ENCODE results near the gene UBASH3B.

Gene UBASH3B

DNA sequence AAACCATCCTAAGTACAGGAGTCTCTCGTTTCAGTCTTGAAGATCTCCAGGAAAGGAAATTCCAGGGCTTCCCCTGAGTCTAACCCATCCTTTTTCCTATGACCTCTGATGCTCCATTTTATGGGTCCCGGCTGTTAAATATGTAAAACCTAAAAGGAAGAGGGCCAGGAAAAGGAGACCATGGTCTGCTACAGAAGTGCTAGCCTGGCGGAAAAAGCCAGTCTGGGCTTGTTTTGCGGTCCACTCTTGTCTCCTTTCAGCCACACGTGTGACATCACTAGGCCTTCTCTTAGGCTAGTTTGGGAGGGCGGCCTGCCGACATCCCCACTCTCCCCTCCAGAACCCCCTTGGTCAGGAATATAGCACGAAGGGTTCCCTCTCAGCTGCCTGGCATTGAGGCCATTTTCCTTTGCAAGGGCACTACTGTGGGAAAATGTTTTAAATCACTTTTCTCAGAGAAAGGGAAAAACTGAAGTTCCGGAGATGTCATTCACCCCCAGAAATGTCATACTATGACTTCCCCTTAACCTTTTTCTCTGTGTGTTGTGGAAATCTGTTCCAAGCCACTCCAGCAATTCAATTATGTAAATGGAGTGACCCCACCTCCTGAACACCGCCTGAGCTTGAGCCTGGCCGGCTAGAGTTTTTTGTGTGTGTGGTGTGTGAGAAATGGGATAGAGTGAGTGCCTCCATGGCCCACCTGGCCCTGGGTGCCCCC lies 86.9 kb downstream of the UBASH3B start:
- DNase-seq (ENCODE audit: low spot score) = no peak
- in situ Hi-C loops (cut with MboI; ENCODE audit: low pct_unique_long_range_greater_than_20kb, low sequenced_read_pairs, unreplicated experiment) = no loop called here
- TF ChIP-seq, protein P1, sequence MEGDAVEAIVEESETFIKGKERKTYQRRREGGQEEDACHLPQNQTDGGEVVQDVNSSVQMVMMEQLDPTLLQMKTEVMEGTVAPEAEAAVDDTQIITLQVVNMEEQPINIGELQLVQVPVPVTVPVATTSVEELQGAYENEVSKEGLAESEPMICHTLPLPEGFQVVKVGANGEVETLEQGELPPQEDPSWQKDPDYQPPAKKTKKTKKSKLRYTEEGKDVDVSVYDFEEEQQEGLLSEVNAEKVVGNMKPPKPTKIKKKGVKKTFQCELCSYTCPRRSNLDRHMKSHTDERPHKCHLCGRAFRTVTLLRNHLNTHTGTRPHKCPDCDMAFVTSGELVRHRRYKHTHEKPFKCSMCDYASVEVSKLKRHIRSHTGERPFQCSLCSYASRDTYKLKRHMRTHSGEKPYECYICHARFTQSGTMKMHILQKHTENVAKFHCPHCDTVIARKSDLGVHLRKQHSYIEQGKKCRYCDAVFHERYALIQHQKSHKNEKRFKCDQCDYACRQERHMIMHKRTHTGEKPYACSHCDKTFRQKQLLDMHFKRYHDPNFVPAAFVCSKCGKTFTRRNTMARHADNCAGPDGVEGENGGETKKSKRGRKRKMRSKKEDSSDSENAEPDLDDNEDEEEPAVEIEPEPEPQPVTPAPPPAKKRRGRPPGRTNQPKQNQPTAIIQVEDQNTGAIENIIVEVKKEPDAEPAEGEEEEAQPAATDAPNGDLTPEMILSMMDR (IDR thresholded peaks at IDR 0.05; ENCODE audit: extremely low read depth, insufficient read depth, missing control alignments) = no peak

DNA sequence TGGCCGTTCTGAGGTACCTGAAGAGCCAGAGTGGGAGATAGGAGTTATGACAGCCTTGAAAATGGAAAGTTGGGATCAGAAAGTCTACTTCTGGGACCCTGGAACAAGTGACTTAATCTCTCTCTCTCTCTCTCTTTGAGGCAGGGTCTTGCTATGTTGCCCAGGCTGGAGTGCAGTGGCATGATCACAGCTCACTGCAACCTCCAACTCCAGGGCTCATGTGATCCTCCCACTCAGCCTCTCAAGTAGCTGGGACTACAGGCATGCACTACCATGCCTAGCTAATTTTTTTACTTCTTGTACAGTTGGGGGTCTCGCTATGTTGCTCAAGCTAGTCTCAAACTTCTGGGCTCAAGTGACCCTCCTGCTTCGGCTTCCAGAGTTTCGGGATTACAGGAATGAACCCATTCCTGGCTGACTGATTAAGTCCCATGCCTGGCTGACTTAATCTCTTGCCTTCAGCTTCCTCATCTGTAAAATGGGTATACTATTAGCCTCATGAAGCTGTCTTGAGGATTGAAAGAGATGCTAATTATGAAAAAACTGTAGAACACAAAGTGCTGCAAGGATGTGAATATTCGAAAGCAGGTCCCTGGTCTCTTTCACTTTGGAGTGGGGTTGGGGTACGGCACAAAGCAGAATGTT lies 87.7 kb downstream of the UBASH3B start:
- DNase-seq (ENCODE audit: low spot score) = no peak
- in situ Hi-C loops (cut with MboI; ENCODE audit: low pct_unique_long_range_greater_than_20kb, low sequenced_read_pairs, unreplicated experiment) = no loop called here
- TF ChIP-seq, protein P1 (IDR thresholded peaks at IDR 0.05; ENCODE audit: extremely low read depth, insufficient read depth, missing control alignments) = no peak

DNA sequence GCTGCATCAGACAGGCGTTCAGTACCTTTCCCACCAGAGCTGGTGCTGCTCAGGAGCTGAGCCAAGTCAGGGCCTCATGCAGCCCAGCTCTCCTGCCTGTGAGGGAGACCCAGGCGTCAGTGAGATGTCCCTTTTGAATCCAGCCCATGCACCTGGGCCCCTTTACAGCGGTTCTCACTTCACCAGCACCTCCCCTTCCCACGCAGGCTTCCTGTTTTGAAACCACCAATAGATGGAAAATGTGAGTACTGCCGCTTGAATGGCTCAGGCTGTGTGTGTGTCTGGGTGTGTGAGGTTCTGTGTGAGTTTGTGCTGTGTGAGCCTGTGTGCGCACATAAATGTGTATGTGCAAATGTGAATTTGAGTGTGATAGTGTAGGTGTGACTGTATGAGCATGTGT lies 88.4 kb downstream of the UBASH3B start:
- in situ Hi-C loops (cut with MboI; ENCODE audit: low pct_unique_long_range_greater_than_20kb, low sequenced_read_pairs, unreplicated experiment) = no loop called here
- TF ChIP-seq, protein P1 (IDR thresholded peaks at IDR 0.05; ENCODE audit: extremely low read depth, insufficient read depth, missing control alignments) = no peak
- peak; percentile 54 for DNase-seq (ENCODE audit: low spot score)

DNA sequence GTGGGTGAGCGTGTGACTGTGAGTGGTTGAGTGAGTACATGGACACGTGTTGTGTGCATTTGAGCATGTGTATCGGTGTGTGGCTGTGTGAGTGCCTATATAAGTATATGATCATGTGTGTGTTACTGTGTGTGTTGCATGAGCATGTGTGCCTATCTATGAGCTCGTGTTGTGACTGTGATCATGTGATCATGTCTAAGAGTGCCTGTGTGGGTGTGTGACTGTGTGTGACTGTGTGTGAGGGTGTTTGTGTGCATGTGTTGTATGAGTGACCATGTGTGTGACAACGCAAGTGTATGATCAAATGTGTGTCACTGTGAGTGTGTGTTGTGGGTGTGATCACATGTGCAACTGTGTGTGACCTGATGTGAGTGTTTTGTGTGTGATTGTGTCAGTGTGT lies 88.8 kb downstream of the UBASH3B start:
- in situ Hi-C loops (cut with MboI; ENCODE audit: low pct_unique_long_range_greater_than_20kb, low sequenced_read_pairs, unreplicated experiment) = no loop called here
- TF ChIP-seq, protein P1 (IDR thresholded peaks at IDR 0.05; ENCODE audit: extremely low read depth, insufficient read depth, missing control alignments) = no peak
- no peak for DNase-seq (ENCODE audit: low spot score)

DNA sequence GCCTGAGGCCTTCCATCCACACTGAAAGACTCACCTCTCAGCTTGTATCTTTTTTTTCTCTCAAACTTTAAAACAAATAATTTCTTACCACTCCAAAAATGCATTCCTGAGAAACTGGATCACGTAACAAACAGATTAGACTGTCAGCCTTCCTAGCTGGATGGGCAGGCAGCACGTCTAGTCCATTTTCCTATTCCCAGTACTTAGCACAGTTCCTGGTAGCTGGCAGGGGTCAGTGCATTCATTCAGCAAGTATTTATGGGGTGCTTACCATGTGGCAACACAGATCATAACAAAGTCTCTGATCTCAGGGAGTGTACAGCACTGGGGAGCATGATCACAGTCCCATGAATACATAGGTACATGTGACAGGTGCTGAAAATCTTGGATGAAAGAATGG lies 89.6 kb downstream of the UBASH3B start:
- TF ChIP-seq, protein P1 (IDR thresholded peaks at IDR 0.05; ENCODE audit: extremely low read depth, insufficient read depth, missing control alignments) = no peak
- DNase-seq (ENCODE audit: low spot score) = no peak
- in situ Hi-C loops (cut with MboI; ENCODE audit: low pct_unique_long_range_greater_than_20kb, low sequenced_read_pairs, unreplicated experiment) = no loop called here

DNA sequence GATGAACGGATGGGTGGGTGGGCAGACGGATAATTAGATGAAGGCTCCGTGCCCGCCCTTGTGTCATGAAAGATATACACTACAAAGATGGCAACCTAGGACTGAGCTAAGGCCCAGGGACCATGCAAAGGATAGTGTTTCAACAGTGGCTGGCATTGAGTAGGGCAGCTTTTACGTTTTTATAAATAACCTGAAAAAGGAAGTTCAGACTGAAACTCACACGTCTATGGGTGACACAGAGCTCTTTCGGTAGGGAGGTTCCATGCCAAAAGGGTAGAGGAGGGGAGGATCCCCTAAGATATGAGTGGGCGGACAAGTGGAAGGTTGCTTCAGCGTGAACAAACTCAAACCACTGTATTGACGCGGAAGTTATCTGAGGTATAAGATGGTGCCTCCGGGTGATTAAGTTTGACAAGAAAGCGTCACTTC lies 90.5 kb downstream of the UBASH3B start:
- TF ChIP-seq, protein P1 (IDR thresholded peaks at IDR 0.05; ENCODE audit: extremely low read depth, insufficient read depth, missing control alignments) = no peak
- peak; percentile 80 for DNase-seq (ENCODE audit: low spot score)
- in situ Hi-C loops (cut with MboI; ENCODE audit: low pct_unique_long_range_greater_than_20kb, low sequenced_read_pairs, unreplicated experiment) = no loop called here
